Neutrophil (primary cell): ENCODE data around the gene OR52K1.

Source experiments
- H3K27ac ChIP-seq: fragments of 200-600 bp; sonication (generic); 2 replicates; pipeline ENCODE4 v1.5.1; 2016; ENCODE audit warnings: mild to moderate bottlenecking, moderate library complexity
- H3K27me3 ChIP-seq: fragments of 200-600 bp; sonication (generic); 2 replicates; pipeline ENCODE4 v1.6.0; 2016; ENCODE audit warnings: mild to moderate bottlenecking
- H3K36me3 ChIP-seq: fragments of 200-600 bp; sonication (generic); 2 replicates; pipeline ENCODE4 v1.5.1; 2017
- H3K4me1 ChIP-seq, 2 experiments: fragments of 200-600 bp in 1 of 2; sonication (generic) in 1 of 2; 1 replicate in 1 of 2; 2 replicates in 1 of 2; pipeline versions ENCODE4 v1.5.1 to v1.6.1; 2013 to 2016; ENCODE audit warnings: low read depth in 1 of 2, low read length in 1 of 2, mild to moderate bottlenecking in 1 of 2, moderate library complexity in 1 of 2; ENCODE audit not compliant: control insufficient read depth in 1 of 2, insufficient read depth in 1 of 2
- H3K4me3 ChIP-seq, 2 experiments: fragments of 200-600 bp in 1 of 2; sonication (generic) in 1 of 2; 1 replicate in 1 of 2; 2 replicates in 1 of 2; pipeline ENCODE4 v1.5.1; 2013 to 2016; ENCODE audit warnings: low read depth in 1 of 2, low read length in 1 of 2, mild to moderate bottlenecking in 1 of 2, moderate library complexity in 1 of 2
- H3K9me3 ChIP-seq: fragments of 200-600 bp; sonication (generic); 2 replicates; pipeline ENCODE4 v1.5.1; 2016
- TF ChIP-seq, protein P1 (sequence below): fragments of 200-600 bp; sonication (generic); IDR thresholded peaks from 2 replicates; pipeline ENCODE4 v1.5.1; 2016; ENCODE audit warnings: antibody characterized with exemption

Gene OR52K1

DNA sequence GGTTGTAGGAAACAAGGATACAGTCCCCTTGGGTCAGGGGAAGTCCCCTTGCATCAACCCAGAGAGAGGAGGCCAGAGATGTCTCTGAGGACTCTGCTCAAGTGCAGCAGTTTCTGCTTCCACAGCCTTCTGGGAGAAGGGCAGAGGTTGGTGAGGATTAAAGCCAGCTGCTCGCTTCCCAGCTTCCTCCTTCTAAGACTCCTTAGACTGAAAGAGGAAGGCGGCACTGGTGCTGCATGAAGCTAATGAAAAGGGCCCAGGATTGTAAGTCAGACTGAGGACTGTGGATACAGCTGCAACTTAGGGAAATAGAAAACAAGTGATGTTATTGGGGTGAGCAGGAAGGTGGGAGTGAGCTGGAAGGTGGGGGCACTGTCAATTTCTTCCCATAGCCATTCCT, at the start of gene OR52K1:
TSS of gene OR52K1 (plus strand) at position 202 of the 400 bp plus-strand sequence. CDS start 6,255 bp downstream, outside the sequence.
- no peaks in the 10 kb centered on the region for H3K36me3 ChIP-seq
- no peaks in the 10 kb centered on the region for H3K9me3 ChIP-seq
- no peaks in the 10 kb centered on the region for H3K27me3 ChIP-seq
- TF ChIP-seq, protein P1, sequence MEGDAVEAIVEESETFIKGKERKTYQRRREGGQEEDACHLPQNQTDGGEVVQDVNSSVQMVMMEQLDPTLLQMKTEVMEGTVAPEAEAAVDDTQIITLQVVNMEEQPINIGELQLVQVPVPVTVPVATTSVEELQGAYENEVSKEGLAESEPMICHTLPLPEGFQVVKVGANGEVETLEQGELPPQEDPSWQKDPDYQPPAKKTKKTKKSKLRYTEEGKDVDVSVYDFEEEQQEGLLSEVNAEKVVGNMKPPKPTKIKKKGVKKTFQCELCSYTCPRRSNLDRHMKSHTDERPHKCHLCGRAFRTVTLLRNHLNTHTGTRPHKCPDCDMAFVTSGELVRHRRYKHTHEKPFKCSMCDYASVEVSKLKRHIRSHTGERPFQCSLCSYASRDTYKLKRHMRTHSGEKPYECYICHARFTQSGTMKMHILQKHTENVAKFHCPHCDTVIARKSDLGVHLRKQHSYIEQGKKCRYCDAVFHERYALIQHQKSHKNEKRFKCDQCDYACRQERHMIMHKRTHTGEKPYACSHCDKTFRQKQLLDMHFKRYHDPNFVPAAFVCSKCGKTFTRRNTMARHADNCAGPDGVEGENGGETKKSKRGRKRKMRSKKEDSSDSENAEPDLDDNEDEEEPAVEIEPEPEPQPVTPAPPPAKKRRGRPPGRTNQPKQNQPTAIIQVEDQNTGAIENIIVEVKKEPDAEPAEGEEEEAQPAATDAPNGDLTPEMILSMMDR, result no peak
- no peak within 1 kb of the TSS for H3K4me3 ChIP-seq
- H3K27ac ChIP-seq, result peak within 1 kb of the TSS; percentile 37
- peaks cover 15 to 28% of the 10 kb centered on the region in 2 experiments for H3K4me1 ChIP-seq

DNA sequence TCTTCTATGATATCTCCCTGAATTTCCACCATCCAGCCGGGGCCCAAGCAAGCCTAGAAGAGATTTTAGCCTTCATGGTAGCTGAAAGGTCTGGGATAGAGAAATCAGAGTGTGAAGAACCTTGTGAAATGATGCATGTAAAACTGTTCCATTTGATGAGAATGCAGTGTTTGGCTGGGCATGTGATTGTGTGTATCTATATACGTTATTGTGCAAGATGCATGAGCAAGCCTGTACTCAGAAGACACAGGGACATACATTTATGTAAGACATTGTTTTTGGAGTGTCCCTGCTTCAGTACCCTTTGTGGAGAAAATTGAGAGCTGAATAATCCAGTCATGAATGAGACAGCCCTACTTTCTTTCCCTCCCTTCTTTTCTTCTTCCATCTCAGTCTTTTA, 48.6 kb upstream of the OR52K1 start:
- TF ChIP-seq, protein P1, result no peak
- Histone ChIP-seq H3K4me1 (peaks cover 43 to 59% of the 10 kb centered on the region in 2 experiments), H3K36me3 (no peaks in the 10 kb centered on the region), H3K4me3 (peak overlapping the region; percentile 12 to 15), H3K9me3 (no peaks in the 10 kb centered on the region), H3K27me3 (no peaks in the 10 kb centered on the region), H3K27ac (peak overlapping the region; percentile 83)

DNA sequence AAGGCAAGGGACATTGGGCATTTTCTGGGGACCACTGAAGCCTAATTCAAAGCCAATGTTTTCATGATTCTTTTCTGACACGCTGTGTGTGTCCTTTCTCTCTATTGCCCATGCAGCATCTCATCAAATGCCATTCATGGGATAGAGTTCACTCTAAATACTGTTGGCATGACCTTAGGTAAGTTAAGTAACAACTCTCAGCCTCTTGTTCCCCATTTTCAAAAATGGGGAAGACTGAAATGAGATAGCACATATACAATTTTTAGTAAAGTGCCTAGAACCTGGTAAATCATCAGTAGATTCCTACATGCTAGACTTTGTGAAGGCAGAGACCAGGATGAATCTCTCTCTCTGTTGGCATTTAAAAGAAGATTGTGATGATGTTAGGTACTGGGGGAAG, 46.0 kb upstream of the OR52K1 start:
- H3K27ac ChIP-seq, result peak overlapping the region; percentile 83
- TF ChIP-seq, protein P1, result no peak
- H3K4me3 ChIP-seq, result peak overlapping the region in 1 of 2 experiments; percentile 13
- H3K36me3 ChIP-seq, result no peaks in the 10 kb centered on the region
- H3K9me3 ChIP-seq, result no peaks in the 10 kb centered on the region
- peaks cover 47 to 84% of the 10 kb centered on the region in 2 experiments for H3K4me1 ChIP-seq
- no peaks in the 10 kb centered on the region for H3K27me3 ChIP-seq

DNA sequence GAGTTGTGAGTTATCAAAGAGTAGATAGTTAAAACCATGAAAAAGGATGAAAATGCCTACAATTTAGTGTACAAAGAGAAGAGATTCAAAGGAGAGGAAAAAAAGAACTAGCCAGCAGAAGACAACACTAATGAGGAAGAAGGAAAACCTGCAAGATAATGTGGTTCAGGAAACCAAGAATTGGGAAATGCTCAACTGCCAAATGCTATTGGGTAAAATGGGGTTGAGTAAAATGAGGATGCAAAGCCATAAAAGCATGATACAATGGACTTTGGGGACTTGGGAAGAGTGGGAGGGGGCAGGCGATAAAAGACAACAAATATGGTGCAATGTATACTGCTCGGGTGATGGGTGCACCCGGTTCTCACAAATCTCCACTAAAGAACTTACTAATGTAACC, 40.9 kb upstream of the OR52K1 start:
- TF ChIP-seq, protein P1, result no peak
- H3K27me3 ChIP-seq, result no peaks in the 10 kb centered on the region
- peak overlapping the region; percentile 23 to 25 for H3K4me3 ChIP-seq
- H3K27ac ChIP-seq, result peak overlapping the region; percentile 84
- peaks cover 50 to 83% of the 10 kb centered on the region in 2 experiments for H3K4me1 ChIP-seq
- no peaks in the 10 kb centered on the region for H3K36me3 ChIP-seq
- no peaks in the 10 kb centered on the region for H3K9me3 ChIP-seq

DNA sequence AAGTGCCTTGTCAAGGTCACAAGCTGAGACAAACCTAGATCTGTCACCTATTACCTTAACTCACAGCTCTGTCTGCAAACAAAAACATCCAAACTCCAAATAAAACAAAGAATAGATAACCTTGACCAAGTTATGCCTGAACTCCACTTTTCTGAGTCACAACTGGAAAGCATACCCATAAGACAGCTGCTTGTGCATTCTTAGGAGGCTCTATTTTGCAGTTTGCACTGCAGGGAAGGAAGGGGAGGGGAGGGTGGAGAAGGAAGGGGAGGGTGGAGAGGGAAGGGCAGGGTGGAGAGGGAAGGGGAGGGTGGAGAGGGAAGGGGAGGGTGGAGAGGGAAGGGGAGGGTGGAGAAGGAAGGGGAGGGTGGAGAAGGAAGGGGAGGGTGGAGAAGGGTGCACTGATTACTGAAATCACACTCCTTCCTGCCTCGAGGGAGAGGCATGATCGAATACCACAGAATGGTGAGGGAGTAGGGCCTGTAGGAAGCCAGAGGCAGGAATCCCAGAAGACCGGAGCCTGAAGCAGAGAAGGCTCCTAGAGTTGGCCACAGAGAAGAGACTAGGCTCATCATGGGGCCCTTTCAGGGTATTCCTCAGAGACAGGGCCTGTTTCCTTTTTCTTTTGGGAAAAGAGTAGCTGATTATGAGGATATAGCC, 39.1 kb upstream of the OR52K1 start:
- Histone ChIP-seq H3K27ac (peak overlapping the region; percentile 84), H3K27me3 (no peaks in the 10 kb centered on the region), H3K9me3 (no peaks in the 10 kb centered on the region), H3K4me3 (no peak overlapping the region), H3K36me3 (no peaks in the 10 kb centered on the region), H3K4me1 (peaks cover 39 to 70% of the 10 kb centered on the region in 2 experiments)
- TF ChIP-seq, protein P1, result no peak
